IPS DF 6.9 (cell line): ENCODE results near the gene STX2.
"Not testable (repeated sequence)": the region's sequence is repeated elsewhere in the genome, so short reads cannot be mapped to it uniquely, and the experiment has no call there.

Experiments
- DNase-seq: peaks from one replicate; pipeline ENCODE4 v3.0.0-alpha.2; 2013; ENCODE audit warnings: low read depth, low spot score
- H3K27ac ChIP-seq: one replicate; pipeline ENCODE4 v1.5.1; 2013; ENCODE audit warnings: low read length, control low read depth
- H3K27me3 ChIP-seq: 2 replicates; pipeline ENCODE4 v1.6.1; 2013; ENCODE audit warnings: mild to moderate bottlenecking, low read length; ENCODE audit not compliant: control insufficient read depth, insufficient read depth
- H3K36me3 ChIP-seq: 2 replicates; pipeline ENCODE4 v1.6.1; 2013; ENCODE audit warnings: low read length; ENCODE audit not compliant: control insufficient read depth, insufficient read depth
- H3K4me1 ChIP-seq: 2 replicates; pipeline ENCODE4 v1.6.1; 2013; ENCODE audit warnings: low read length; ENCODE audit not compliant: control insufficient read depth, insufficient read depth
- H3K4me3 ChIP-seq: 2 replicates; pipeline ENCODE4 v1.5.1; 2013; ENCODE audit warnings: mild to moderate bottlenecking, low read length
- H3K9me3 ChIP-seq: 2 replicates; pipeline ENCODE4 v1.6.1; 2013; ENCODE audit warnings: low read length, inconsistent platforms; ENCODE audit not compliant: control insufficient read depth, insufficient read depth
- WGBS: extraction: QIAGEN DNeasy Blood & Tissue Kit; methylation state at CpG from one replicate; pipeline ENCODE4 v1.1.7; 2013; ENCODE audit warnings: mixed read lengths, missing lambda C conversion rate; ENCODE audit not compliant: insufficient read length, insufficient coverage; 5-methylcytosine and 5-hydroxymethylcytosine counted together

STX2 gene

DNA sequence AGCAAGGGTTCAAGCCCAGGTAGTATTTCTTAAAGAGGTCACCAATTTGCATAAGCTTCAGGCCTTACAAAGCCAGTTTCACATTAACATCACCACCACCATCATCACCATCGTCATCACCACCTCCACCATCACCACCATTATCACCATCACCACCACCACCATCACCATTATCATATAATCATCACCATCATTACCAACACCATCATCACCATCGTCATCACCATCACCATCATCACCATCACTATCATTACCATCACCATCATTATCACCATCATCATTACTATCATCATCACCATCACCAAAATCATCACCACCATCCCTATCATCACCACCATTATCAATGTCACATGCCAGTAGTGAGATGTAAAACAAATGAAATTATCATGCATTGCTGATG lies 72.6 kb downstream of the STX2 start:
- H3K4me3 ChIP-seq: no peak overlapping the region
- H3K27me3 ChIP-seq: no peaks in the 10 kb centered on the region
- no peaks in the 10 kb centered on the region; the same call in 1 of the 2 replicates for H3K9me3 ChIP-seq
- H3K36me3 ChIP-seq: no peaks in the 10 kb centered on the region
- WGBS: 100% methylated on average over 1 of the region's 2 CpGs
- H3K4me1 ChIP-seq: no peaks in the 10 kb centered on the region
- H3K27ac ChIP-seq: no peak overlapping the region
- no peak for DNase-seq

DNA sequence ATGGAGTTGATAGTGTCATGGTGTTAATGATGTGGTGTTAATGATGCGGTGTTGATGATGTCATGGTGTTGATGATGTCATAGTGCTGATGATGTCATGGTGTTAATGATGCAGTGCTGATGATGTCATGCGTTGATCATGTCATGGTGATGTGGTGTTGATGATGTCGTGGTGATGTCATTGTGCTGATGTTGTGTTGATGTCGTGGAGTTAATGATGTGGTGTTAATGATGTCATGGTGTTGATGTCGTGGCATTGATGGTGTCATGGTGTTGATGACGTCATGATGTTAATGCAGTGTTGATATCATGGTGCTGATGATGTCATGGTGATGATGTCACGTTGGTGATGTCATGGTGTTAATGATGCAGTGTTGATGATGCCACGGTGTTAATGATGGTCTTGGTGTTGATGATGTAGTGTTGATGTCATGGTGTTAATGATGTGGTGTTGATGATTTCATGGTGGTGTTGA lies 73.8 kb downstream of the STX2 start:
- no peak overlapping the region for H3K27ac ChIP-seq
- H3K27me3 ChIP-seq: no peaks in the 10 kb centered on the region
- DNase-seq: no peak
- no peaks in the 10 kb centered on the region for H3K36me3 ChIP-seq
- no peak overlapping the region for H3K4me3 ChIP-seq
- 100% methylated on average over 7 of the region's 8 CpGs for whole genome bisulfite sequencing
- H3K9me3 ChIP-seq: no peaks in the 10 kb centered on the region; the same call in 1 of the 2 replicates
- H3K4me1 ChIP-seq: no peaks in the 10 kb centered on the region

- Histone ChIP-seq H3K27ac (no peak overlapping the region), H3K27me3 (no peaks in the 10 kb centered on the region), H3K36me3 (no peaks in the 10 kb centered on the region), H3K4me3 (no peak overlapping the region), H3K9me3 (no peaks in the 10 kb centered on the region; the same call in 1 of the 2 replicates), H3K4me1 (no peaks in the 10 kb centered on the region)
- 99% methylated on average over 14 of the region's 14 CpGs for WGBS
- no peak for DNase-seq
Measured at GRCh38 chr12:130764475-130765185, 74.4 kb downstream of the STX2 start.

DNA sequence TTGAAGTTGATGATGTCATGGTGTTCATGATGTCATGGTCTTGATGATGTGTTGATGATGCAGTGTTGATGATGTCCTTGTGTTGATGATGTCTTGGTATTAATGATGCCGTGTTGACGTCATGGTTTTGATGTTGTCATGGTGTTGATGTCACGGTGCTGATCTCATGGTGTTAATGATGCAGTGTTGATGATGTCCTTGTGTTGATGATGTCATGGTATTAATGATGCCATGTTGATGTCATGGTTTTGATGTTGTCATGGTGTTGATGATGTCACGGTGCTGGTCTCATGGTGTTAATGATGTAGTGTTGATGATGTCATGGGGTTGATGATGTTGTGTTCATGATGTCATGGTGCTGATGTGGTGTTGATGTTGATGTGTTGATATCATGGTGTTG lies 75.0 kb downstream of the STX2 start:
- no peaks in the 10 kb centered on the region for H3K36me3 ChIP-seq
- no peaks in the 10 kb centered on the region for H3K27me3 ChIP-seq
- WGBS: no CpG with 5 or more reads among the region's 4 CpGs
- no peaks in the 10 kb centered on the region for H3K4me1 ChIP-seq
- H3K27ac ChIP-seq: no peak overlapping the region
- H3K9me3 ChIP-seq: no peaks in the 10 kb centered on the region; the same call in 1 of the 2 replicates
- no peak for DNase-seq
- no peak overlapping the region for H3K4me3 ChIP-seq

DNA sequence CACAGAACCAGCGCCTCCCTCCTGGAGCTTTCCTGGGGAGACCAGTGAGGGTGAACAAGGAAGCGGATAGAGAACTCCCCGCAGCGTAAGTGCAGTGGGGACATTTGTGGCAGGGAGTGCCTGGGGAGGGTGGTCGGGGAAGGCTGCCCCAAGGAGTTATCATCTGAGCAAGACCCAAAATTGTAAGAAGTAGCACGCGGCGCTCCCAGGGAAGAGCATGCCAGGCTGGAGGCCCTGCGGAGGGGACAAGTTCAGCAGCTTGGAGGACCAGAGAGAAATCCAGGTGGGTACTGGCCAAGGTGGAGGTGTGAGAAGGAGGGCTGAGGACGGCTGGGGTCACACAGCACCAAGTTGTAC lies 76.8 kb downstream of the STX2 start:
- DNase-seq: no peak
- Histone ChIP-seq H3K4me3 (no peak overlapping the region), H3K27me3 (no peaks in the 10 kb centered on the region), H3K27ac (no peak overlapping the region), H3K9me3 (no peaks in the 10 kb centered on the region; the same call in 1 of the 2 replicates), H3K4me1 (no peaks in the 10 kb centered on the region), H3K36me3 (no peaks in the 10 kb centered on the region)
- WGBS: no CpG with 5 or more reads among the region's 10 CpGs

- no peak overlapping the region for H3K27ac ChIP-seq
- H3K4me1 ChIP-seq: no peaks in the 10 kb centered on the region
- no peak for DNase-seq
- H3K36me3 ChIP-seq: no peaks in the 10 kb centered on the region
- no peak overlapping the region for H3K4me3 ChIP-seq
- H3K9me3 ChIP-seq: no peaks in the 10 kb centered on the region; the same call in 1 of the 2 replicates
- no peaks in the 10 kb centered on the region for H3K27me3 ChIP-seq
- WGBS: no CpG with 5 or more reads among the region's 29 CpGs
Measured at GRCh38 chr12:130761537-130762318, 77.3 kb downstream of the STX2 start.

- no peaks in the 10 kb centered on the region for H3K27me3 ChIP-seq
- no peaks in the 10 kb centered on the region for H3K9me3 ChIP-seq
- no CpG with 5 or more reads among the region's 3 CpGs for WGBS
- no peak overlapping the region for H3K4me3 ChIP-seq
- H3K36me3 ChIP-seq: no peaks in the 10 kb centered on the region
- DNase-seq: no peak
- H3K27ac ChIP-seq: no peak overlapping the region
- no peaks in the 10 kb centered on the region for H3K4me1 ChIP-seq
Measured at GRCh38 chr12:130754234-130754901, 84.7 kb downstream of the STX2 start.

- no peaks in the 10 kb centered on the region for H3K4me1 ChIP-seq
- H3K4me3 ChIP-seq: no peak overlapping the region
- no peak for DNase-seq
- no peaks in the 10 kb centered on the region for H3K36me3 ChIP-seq
- H3K27me3 ChIP-seq: no peaks in the 10 kb centered on the region
- WGBS: no CpG with 5 or more reads among the region's 20 CpGs
- no peak overlapping the region for H3K27ac ChIP-seq
- no peaks in the 10 kb centered on the region for H3K9me3 ChIP-seq
Measured at GRCh38 chr12:130752692-130753230, 86.3 kb downstream of the STX2 start.

DNA sequence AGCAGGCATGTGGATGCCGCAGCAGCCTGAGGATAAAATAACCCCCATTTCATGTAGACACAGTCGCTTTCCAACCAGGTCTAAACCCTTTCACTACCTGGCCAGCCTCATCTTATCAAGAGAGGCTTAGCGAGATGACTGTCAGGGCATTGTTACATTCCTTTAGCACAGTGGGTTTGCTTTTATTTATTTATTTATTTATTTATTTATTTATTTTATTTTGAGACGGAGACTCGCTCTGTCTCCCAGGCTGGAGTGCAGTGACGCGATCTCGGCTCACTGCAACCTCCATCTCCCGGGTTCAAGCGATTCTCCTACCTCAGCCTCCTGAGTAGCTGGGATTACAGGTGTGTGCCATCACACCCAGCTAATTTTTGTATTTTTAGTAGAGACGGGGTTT lies 87.0 kb downstream of the STX2 start:
- H3K9me3 ChIP-seq, H3K4me3 ChIP-seq, H3K27me3 ChIP-seq, H3K36me3 ChIP-seq, H3K4me1 ChIP-seq, DNase-seq, H3K27ac ChIP-seq: not testable (repeated sequence)
- no CpG with 5 or more reads among the region's 11 CpGs for WGBS

GRCh38 chr12:130748786-130749185 lies 90.3 kb downstream of the STX2 start:
- no CpG with 5 or more reads among the region's 10 CpGs for WGBS
- Histone ChIP-seq H3K4me3 (no peak overlapping the region), H3K9me3 (no peaks in the 10 kb centered on the region), H3K4me1 (no peaks in the 10 kb centered on the region), H3K36me3 (no peaks in the 10 kb centered on the region), H3K27ac (no peak overlapping the region), H3K27me3 (no peaks in the 10 kb centered on the region)
- DNase-seq: no peak
